DOHH2 (cell line): ENCODE measurements around the gene TIMM8B.

Experiments used
- H3F3A ChIP-seq: fragments of 200-600 bp; sonication (generic), shearing (Covaris generic); 2 replicates; pipeline ENCODE4 v1.6.0; 2016; ENCODE audit warnings: antibody characterized with exemption, mild to moderate bottlenecking; ENCODE audit not compliant: control insufficient read depth, insufficient read depth
- H3K27ac ChIP-seq: fragments of 200-600 bp; sonication (generic); 2 replicates; pipeline ENCODE4 v1.5.1; 2014; ENCODE audit warnings: low read depth, mild to moderate bottlenecking, low read length, moderate library complexity
- H3K27me3 ChIP-seq: fragments of 200-600 bp; sonication (generic); 2 replicates; pipeline ENCODE4 v1.6.1; 2014; ENCODE audit warnings: mild to moderate bottlenecking, low read length, mixed read lengths; ENCODE audit not compliant: control insufficient read depth
- H3K36me3 ChIP-seq: fragments of 200-600 bp; sonication (generic); 2 replicates; pipeline ENCODE4 v1.6.1; 2014; ENCODE audit warnings: mild to moderate bottlenecking, low read length, moderate library complexity, mixed read lengths; ENCODE audit not compliant: control insufficient read depth
- H3K4me1 ChIP-seq: fragments of 200-600 bp; sonication (generic); 2 replicates; pipeline ENCODE4 v1.6.1; 2014; ENCODE audit warnings: mild to moderate bottlenecking, low read length, mixed read lengths; ENCODE audit not compliant: control insufficient read depth
- H3K4me2 ChIP-seq: fragments of 200-600 bp; sonication (generic); 2 replicates; pipeline ENCODE4 v1.6.0; 2014; ENCODE audit warnings: mild to moderate bottlenecking, low read length, moderate library complexity
- H3K4me3 ChIP-seq: fragments of 200-600 bp; sonication (generic); 2 replicates; pipeline ENCODE4 v1.5.1; 2014; ENCODE audit warnings: mild to moderate bottlenecking, low read length, mixed read lengths
- H3K79me2 ChIP-seq: fragments of 200-600 bp; sonication (generic); 2 replicates; pipeline ENCODE4 v1.6.1; 2014; ENCODE audit warnings: mild to moderate bottlenecking, low read length, mixed read lengths; ENCODE audit not compliant: control insufficient read depth
- H3K9me2 ChIP-seq: fragments of 200-600 bp; sonication (generic); replicated peaks from 2 replicates; pipeline ENCODE4 v1.6.1; 2014; ENCODE audit warnings: mild to moderate bottlenecking, low read length, mixed read lengths; ENCODE audit not compliant: control insufficient read depth
- H3K9me3 ChIP-seq: fragments of 200-600 bp; sonication (generic); 2 replicates; pipeline ENCODE4 v1.6.1; 2014; ENCODE audit warnings: antibody characterized with exemption, low read length, mixed read lengths; ENCODE audit not compliant: control insufficient read depth, insufficient read depth
- H4K20me1 ChIP-seq: fragments of 200-600 bp; sonication (generic); 2 replicates; pipeline ENCODE4 v1.6.0; 2014; ENCODE audit warnings: low read depth, mild to moderate bottlenecking, antibody characterized with exemption, low read length, moderate library complexity; ENCODE audit not compliant: control insufficient read depth, insufficient read depth
- CTCF ChIP-seq: fragments of 200-600 bp; sonication (generic); IDR thresholded peaks from one replicate; pipeline ENCODE4 v1.5.1; 2014; ENCODE audit warnings: antibody characterized with exemption, mild to moderate bottlenecking, low read depth, low read length; ENCODE audit not compliant: poor library complexity, severe bottlenecking
- EZH2phosphoT487 ChIP-seq: fragments of 200-600 bp; sonication (generic); IDR thresholded peaks from 2 replicates; pipeline ENCODE4 v1.6.1; 2017; ENCODE audit warnings: borderline replicate concordance, mild to moderate bottlenecking, antibody characterized with exemption, low read length, moderate library complexity, mixed read lengths

The TIMM8B gene

GRCh38 chr11:112037527-112037926, 49.0 kb downstream of the TIMM8B start:
- Histone ChIP-seq H3K79me2 (peaks cover 20% of the 10 kb centered on the region), H3K36me3 (peaks cover 73% of the 10 kb centered on the region), H3F3A (no peaks in the 10 kb centered on the region), H3K27ac (no peak overlapping the region), H3K4me1 (no peaks in the 10 kb centered on the region), H3K4me3 (no peak overlapping the region), H3K4me2 (no peak overlapping the region), H4K20me1 (0 out of 2 replicates have a peak, but pooled peaks cover 2% of the 10 kb centered on the region), H3K27me3 (no peaks in the 10 kb centered on the region), H3K9me3 (no peaks in the 10 kb centered on the region), H3K9me2 (no peaks in the 10 kb centered on the region)
- TF ChIP-seq CTCF (no peak), EZH2phosphoT487 (no peak)
